Stimulated activated CD4-positive, alpha-beta T cell treated with anti-CD3 and anti-CD28 coated beads, TNF-alpha, amount 100 ng/mL, for 48 hours (primary cell): ENCODE data around the gene RNF213.

Experiments used
- DNase-seq, 3 donors: peaks; one replicate each; pipeline ENCODE4 v3.0.0-alpha.2; 2020; ENCODE audit warnings: low read depth in 3 of 3

Gene RNF213

GRCh38 chr17:80365001-80365965 lies 104.6 kb downstream of the RNF213 start:
- DNase-seq = no peak

GRCh38 chr17:80365983-80366382 lies 105.3 kb downstream of the RNF213 start:
- no peak for DNase-seq

- DNase-seq = no peak
Observed at GRCh38 chr17:80367503-80367902, 106.9 kb downstream of the RNF213 start.

GRCh38 chr17:80371196-80371595 lies 110.5 kb downstream of the RNF213 start:
- DNase-seq = no peak

- no peak for DNase-seq
Observed at GRCh38 chr17:80372456-80372855, 111.8 kb downstream of the RNF213 start.

GRCh38 chr17:80372922-80373570 lies 112.4 kb downstream of the RNF213 start:
- DNase-seq = no peak

- DNase-seq = no peak
Observed at GRCh38 chr17:80374039-80374731, 113.5 kb downstream of the RNF213 start.

- no peak for DNase-seq
Observed at GRCh38 chr17:80374732-80375585, 114.3 kb downstream of the RNF213 start.

- no peak for DNase-seq
Observed at GRCh38 chr17:80376531-80376930, 115.9 kb downstream of the RNF213 start.

GRCh38 chr17:80377798-80378197 lies 117.1 kb downstream of the RNF213 start:
- no peak for DNase-seq

- no peak for DNase-seq
Observed at GRCh38 chr17:80379348-80379747, 118.7 kb downstream of the RNF213 start.

- no peak for DNase-seq
Observed at GRCh38 chr17:80380068-80380467, 119.4 kb downstream of the RNF213 start.

GRCh38 chr17:80380555-80381002 lies 119.9 kb downstream of the RNF213 start:
- no peak for DNase-seq

- no peak for DNase-seq
Observed at GRCh38 chr17:80381416-80381923, 120.8 kb downstream of the RNF213 start.

GRCh38 chr17:80382446-80382845 lies 121.8 kb downstream of the RNF213 start:
- DNase-seq = no peak

- no peak for DNase-seq
Observed at GRCh38 chr17:80382956-80383355, 122.3 kb downstream of the RNF213 start.

- DNase-seq = no peak
Observed at GRCh38 chr17:80384078-80384960, 123.7 kb downstream of the RNF213 start.

GRCh38 chr17:80385046-80385445 lies 124.4 kb downstream of the RNF213 start:
- no peak for DNase-seq

GRCh38 chr17:80386341-80386740 lies 125.7 kb downstream of the RNF213 start:
- no peak for DNase-seq

GRCh38 chr17:80387071-80387470 lies 126.4 kb downstream of the RNF213 start:
- no peak for DNase-seq
